ENCODE results near the gene GLCE.
"Not testable (repeated sequence)": the region's sequence is repeated elsewhere in the genome, so short reads cannot be mapped to it uniquely, and the experiment has no call there.

GLCE gene

DNA sequence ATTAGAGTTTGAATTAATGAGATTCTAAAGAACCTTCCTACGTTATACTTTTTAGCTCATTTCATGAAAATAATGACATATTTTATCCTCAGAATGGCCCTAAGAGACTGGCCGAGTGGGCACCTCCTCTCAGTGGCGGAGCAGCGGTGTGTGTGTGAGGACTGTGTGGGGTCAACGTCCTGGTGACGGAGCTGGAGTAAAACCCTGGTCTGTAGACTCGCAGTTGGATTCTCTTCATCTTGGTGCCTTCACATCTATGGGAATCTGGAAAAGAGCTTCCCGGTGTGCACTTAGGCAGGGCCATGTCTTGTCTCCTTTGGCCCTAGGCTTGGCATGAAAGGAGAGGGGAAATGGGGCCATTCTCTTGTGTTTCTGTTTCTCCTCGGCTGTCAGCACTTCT, 116.9 kb downstream of the GLCE start:
- no peak for DNase-seq

DNA sequence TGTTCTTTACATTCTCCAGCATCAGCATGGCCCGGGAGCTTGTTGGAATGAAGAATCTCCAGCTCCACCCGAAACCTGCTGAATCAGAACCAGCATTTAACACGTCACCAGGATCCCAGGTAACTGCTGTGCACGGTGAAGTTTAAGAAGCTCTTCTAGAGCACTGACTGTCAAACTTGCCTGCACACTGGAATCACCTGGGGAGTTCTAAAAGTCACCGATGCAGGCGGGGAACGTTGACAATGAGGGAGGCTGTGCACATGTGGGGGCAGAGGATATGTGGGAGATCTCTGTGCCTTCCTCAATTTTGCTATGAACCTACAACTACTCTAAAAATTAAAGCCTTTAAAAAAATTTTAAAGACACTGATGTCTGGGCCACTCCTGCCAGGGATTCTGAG, 119.2 kb downstream of the GLCE start:
- DNase-seq = no peak

DNA sequence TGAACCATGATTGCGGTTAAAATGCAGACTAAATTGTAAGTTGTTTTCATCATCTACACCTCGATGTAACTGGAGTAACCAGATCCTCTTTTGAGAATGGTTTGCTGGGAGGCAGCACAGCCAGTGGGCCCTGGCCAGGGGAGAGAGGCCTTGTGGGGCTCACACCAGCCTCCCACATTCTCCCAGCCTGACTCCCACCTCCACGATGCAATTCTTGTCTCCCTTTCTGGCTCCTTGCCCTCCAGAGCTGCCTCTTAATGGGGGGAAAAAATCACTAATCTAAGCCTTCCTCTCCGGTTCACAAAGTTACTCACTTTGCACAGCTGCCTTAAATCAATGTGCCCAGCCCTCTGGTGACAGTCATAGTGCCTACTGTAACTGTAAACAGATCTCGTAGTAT, 120.3 kb downstream of the GLCE start:
- DNase-seq = no peak

DNA sequence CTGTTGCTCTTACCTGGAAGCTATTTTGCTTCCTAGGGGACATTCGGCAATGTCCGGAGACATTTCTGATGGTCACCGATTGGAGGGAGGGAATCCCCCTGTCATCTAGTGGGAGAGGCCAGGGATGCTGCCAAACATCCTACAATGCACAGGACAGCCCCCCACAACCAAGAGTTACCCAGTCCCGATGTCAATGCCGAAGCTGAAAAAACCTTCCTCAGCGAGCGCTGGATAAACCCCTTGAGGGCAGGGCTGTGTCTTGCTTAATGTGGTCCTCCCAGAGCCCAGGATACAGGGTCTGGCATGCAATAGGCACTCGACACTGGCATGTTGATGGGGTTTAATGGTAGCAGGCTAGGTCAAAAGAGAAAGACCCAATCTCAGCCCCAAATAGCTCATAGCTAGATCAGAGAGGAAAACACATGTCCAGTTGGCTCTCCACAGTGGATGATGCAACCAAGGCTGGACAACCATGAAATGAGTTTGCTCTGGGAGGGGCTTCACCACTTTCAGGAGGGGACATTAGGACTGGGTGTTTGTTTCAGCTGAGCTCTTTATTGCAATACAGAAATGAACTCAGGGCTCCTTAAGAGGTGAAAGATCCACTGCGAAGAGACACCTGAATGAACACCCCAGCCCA, 121.8 kb downstream of the GLCE start:
- DNase-seq = no peak

DNA sequence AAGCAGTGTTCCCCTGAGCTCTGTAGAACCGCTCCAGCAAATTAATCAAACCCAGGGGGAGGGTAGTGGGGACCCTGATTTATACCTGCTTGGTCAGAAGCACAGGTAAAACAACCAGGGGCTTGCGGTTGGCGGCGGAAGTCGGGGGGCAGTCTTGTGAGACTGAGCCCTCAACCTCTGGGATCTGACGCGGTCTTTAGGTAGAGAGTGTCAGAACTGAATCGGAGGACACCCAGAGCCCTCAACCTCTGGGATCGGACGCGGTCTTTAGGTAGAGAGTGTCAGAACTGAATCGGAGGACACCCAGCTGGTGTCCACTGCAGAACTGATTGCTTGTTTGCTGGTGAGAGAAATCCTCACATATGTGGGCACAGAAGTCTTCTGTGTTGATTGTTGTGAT, 125.4 kb downstream of the GLCE start:
- no peak for DNase-seq

DNA sequence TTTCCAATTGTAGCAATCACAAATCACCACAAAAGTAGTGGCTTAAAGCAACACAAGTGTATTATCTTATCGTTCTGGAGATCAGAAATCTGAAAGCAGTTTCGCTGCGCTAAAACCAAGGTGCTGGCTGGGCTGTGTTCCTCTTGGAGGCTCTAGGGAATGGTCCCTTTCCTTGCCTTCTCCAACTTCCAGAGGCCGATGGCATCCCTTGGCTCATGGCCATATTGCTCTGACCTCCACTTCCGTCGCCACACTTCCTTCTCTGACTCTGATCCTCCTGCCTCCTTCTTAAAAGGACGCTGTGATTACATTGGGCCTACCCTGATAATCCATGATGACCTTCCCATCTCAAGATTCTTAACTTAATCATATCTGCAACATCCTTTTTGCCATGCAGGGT, 127.6 kb downstream of the GLCE start:
- DNase-seq = no peak

DNA sequence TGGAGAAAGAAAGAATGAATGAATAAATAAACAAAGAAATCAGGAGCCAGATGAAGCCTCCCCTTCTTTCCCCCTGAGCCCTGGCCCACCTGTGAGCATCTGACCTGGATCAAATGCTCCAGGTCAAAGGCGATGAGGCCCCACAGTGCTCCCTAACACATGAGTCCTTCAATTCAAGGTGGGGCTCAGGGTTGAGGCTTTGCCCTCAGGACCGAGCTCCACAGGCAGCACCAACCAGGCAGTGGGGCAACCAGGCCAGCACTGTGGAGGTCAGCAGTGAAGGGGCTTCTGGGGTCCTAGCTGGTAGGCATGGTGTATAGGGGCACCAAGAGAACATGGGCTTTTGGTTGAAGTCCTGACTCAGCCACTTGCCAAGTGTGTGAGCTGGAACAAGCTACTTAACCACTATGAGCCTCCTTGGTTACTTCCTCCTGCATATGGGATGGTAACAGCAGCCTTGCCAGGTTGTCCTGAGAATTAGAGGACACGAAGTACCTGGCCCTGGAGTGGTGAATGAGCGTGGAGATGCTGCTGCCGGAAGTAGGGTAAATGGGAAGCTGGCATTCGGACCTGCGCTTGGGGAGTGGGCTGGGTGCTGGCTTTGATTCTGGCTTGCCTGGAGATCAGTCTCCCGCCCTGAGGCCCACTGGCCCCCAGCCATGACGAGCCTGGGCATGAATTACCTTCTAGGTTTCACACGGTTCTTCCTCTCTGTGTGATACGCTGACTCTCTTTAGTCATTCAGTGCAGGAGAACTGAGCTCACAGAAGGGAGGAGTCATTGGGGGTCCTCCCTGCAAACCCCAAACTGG, 128.3 kb downstream of the GLCE start:
- no peak for DNase-seq

DNA sequence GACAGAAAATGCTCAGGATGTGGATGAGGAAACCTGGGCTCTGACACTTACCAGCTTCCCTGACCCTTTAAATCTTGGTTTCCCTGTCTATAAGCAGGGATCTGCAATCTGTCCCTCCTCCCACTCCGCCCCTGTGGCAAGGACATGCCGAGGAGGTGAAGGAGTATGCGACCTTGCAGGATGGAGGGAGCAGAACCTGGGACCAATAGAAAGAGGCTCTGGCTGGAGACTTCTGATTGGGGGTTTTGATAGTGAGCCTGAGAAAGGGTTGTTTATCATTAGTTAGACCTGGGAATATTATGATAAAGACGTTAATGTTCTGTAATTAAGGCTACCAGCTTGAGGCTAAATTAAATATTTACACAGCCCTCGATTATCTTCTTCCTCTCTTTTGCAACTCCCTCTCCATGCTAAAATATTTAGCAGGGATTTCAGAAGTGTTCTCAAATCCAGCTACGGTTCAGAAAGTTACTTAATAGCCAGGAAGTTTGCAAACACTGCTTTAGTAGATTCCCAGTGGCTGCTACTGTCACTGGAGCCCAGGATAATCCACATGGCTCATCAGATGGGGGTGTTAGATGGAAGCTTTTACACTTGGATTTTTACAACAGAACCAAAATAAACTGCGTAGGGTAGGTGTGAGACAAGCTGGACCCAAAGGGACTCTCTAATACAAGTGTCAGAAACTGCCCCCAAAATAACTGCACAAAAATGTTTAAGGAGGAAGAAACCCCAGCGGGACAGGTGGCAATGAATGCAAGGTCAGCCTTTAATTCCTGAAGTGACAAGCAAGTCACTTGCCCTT, 129.1 kb downstream of the GLCE start:
- no peak for DNase-seq

DNA sequence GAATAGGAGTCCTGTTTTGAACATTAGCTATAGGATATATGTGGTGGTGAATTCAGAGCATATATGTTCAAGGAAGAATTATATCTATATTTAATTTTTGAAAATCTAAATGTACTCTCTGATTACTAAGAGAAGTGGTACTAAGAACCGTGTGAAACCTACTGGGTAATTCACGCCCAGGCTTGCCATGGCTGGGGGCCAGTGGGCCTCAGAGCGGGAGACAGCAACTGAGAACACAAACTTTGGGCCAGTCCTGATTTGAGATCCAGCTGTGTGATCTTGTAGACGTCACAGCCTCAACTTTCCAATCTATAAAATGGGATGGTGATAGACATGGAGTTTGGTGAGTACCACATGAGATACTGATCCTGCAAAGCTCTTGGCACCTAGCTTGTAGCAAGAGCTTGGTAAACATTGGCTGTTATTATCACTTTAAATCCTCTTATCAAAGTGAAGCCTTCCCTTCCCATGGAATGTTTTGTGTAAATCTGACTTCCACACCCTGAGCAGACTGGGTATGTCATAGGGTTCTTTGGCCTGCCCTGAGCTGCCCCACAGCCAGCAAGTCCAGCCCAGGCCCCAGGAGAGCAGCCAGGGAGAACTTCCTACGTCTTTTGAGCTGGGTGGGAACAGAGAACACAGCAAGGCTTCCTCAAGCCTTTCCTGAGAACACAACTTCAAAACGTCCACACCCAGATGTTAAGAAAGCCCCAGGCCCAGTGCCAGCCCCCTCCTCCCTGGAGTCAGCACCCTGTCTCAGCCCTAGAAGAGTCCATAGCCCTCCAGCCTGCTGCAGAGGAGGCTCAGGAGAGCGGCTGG, 130.1 kb downstream of the GLCE start:
- DNase-seq = no peak

DNA sequence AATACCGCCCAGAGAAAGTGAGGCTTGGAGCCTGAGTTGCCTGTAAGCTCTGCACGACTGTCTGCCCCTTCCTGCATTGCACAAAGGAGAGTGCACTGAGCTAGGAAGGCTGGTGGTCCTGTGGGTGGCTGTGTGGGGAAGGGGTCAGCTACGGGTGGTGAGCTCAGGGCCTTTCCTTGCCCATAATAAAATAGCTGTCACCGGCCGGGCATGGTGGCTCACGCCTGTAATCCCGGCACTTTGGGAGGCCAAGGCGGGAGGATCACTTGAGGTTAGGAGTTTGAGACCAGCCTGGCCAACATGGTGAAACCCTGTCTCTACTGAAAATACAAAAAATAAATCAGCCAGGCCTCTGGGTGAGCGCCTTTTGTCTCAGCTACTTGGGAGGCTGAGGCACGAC, 131.2 kb downstream of the GLCE start:
- not testable (repeated sequence) for DNase-seq

DNA sequence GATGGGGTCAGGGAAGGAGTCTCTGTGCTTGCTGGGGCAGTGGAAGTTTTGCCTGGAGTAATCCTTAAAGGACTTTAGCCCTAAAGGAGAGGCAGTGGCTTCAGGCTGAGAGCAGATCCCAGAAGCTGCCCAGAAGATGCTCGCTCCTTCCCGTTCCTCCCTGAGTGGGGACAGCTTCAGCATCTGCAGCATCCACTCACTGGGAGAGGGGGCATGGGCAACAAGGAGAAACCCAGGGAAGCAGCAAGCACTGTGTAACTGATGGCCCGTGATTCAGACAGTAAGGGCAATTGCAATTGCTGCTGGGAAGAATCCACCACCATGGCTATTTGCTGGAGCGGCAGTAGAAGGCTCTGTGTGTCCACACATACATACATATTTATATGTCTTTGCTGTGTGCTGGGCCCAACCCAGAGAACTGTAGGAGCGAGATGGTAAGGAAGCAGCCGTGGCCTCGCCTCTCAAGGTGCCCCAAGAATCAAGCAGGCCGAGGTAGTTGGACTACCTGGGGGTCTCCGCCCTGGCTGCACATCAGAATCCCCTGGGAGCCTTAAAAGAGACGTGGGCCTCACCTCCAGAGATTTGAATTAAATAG, 132.5 kb downstream of the GLCE start:
- no peak for DNase-seq

DNA sequence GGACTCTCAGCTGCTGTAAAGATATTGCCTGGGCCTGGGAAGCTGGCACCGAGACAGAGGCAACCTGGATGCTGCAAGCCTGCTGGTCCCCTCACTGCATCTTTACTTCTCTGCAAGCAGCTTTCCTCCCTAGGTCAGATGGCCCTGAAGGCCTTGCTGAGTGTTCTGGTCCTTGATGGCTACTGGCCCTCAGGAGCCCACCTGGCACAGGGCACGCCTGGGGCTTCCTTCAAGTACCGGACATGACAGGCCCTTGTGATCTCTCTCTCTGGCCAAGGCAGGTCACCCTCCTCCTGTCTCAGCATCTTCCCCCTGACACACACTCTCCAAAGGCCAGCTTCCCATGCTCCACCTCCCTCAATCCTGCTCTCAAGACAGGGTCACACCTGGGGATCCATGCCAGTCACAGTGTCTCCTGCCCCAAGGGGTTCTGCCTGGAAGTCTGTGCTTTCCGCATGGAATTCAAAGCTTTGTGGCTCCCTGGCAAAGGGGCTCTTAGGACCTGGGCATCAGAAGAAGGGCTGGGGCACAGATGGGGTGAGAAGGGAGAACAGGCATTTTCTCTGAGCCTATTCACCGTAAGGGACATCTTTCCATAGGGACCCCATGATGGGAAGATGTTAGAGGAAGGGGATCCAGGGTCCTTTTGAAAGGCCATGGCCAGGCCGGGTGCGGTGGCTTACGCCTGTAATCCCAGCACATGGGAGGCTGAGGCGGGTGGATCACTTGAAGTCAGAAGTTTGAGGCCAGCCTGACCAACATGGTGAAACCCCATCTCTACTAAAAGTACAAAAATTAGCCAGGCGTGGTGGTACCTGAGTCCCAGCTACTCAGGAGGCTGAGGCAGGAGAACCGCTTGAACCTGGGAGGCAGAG, 133.5 kb downstream of the GLCE start:
- DNase-seq = no peak

DNA sequence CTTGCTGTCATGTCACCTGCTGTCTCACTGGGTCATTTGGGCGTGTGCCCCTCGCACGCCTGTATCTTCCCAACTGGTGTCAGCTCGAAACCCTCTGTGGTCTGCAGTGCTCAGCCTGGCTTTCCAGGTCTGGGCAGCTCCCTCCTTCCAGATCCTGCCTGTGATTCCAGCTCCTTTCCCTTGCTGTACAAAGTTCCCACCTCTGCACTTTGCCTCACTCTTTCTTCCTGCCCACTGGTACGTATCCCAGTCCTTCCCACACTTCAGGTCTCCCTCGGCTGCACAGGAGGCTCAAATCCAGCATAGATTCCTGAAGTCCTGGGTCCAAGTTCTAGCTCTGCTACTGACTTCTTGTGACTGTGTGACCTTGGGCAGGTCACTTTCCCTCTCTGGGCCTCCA, 136.2 kb downstream of the GLCE start:
- DNase-seq = no peak

DNA sequence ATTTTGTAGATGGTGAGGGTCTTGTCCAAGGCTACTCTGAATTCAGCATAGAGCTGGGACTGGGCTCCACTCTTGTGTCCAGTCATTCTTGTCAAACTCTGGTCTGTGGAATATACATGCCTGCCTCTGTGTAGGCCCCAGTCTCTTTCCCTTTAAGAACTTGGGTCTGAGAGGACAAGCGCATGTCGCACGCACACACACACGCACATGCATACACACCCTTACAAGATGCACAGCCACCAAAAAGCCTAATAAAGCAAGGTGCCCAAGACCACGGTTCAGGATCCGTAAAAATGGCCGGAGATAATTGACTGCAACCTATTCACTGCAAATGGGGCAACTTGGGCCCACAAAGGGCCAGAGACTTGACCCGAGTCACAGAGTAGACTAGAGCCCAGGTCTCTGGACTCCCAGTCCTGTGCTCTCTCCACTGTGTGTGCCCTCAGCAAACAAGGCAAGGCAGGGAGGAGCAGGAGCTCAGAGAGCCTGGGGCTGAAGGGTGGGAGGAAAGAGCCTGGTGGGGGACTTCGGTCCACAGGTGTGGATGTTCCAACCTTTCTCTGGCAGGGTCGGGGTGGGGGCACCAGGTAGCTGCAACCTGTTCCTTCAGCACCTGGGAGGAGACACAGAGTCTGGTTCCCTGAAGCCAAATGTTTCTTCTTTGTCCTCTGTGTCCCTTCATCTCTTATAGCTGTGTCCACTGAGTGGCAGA, 137.4 kb downstream of the GLCE start:
- no peak for DNase-seq

DNA sequence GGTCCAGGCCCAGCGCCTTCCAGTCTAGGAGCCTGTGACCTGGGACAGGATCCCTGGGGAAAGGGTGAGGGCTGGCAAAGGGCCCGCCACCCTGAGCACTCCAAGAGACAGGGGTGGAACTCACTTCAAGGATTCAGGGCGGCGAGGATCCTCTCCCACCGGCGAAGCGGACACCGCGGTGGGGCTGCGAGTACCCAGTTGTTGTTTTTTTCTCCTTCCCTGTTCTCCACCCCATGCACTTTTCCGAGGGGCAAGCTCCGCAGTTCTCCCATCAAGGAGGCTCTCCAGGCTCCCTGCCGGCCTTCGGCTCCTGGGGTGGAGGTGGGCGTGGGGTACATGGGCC, 137.9 kb downstream of the GLCE start:
- DNase-seq = no peak

DNA sequence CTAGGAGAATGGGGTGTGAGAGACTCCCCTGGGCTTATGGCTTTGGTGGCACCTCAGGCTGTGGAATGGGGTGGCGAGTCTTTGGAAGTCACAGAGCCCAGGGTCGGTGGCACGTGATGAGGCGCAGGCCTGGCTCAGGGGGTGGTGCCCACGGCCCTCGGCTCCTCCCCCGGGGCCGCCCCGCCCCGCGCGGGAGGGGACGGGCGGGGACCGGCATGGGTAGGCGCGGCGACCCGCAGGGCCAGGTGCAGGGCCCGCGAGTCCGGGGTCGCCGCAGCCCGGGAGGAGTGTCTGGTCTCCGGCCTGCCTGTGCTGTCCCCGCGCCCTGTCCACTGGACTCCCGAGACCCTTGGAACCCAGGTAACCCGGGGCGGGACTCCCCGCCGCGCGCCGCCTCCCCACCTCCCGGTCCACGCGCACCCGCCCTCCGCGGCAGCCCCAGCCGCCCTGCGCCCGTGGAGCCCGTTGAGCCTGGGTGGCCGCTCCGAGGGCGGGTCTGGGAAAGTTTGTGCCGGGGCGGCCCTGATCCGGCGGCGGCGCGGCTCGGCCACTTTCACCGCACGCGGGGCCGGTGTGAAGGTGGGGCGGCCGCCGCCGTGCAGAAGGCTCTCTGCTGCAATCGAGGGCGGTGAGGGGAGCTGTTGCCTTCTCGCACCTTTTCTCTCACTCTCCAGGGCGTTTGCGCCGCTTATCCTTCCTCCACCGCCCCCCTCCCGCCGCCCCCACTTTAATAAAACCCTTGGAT, 138.4 kb downstream of the GLCE start, which contains the start of gene PAQR5:
TSS of gene PAQR5 (plus strand) at position 216 of the 745 bp plus-strand sequence. CDS start 61,169 bp downstream, outside the sequence.
- DNase-seq = no peak

DNA sequence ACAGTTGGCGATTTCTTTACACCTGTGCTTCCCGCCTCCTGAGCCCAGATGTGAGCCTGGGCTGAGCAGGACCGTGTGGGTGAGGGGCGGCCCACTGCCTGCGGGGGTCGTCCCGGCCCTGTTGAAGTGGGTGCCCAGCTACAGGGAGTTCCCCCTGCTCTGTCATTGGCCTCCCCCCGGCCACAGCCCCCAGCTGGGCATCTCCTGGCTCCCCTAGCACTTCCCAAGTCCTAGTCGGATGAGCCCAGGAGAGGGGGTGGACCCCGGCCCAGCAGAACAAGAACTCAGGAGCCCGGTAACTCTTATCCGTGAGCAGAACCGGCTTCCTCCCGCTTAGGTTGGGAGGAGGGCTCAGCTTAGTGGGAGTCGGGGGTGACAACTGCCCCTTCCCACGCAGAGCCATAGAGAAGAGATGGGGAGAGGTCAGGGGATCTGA, 139.0 kb downstream of the GLCE start:
- DNase-seq = no peak

DNA sequence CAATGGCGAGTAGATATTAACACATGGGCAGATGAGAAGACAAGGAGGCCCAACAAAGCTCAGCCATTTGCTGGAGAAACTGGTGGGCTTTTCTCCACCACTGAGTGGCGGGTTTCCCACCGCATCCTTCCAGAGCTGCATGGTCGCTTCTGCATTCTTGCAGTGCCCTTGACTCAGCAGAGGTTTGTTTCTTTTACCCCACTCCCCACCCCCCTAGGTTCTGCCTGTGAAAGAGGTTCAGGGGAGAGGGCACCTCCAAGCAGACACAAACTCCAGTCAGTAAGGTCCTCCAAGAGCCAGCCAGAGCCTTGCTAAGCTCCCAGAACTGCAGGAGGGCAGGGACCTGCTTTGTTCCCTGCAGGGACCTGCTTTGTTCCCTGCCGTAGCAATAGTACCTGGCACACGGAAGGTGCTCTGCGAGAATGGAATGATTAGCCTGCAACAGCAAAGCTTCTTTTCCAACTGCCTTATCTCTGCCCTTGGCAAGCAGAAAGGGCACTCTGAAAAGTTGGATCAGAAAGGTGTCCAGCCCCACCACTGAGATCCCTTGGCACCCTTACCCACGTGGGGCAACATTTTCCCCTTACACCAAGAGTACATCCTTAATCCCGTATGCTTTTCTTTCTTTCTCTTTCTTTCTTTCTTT, 139.6 kb downstream of the GLCE start:
- no peak for DNase-seq

DNA sequence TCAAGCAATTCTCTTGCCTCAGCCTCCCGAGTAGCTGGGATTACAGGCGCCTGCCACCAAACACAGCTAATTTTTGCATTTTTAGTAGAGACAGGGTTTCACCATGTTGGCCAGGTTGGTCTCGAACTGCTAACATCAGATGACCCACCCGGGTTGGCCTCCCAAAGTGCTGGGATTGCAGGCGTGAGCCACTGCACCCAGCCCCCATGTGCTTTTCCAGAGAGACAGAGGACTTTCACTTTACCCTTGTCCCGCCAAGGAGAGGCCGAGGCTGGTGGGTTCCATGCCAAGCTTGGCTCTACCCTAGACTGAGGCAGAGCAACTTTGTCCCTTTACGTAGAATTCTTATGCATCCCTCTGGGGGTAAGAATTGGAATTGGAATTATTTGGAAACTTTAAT, 140.7 kb downstream of the GLCE start:
- not testable (repeated sequence) for DNase-seq

All from GF-D8 (cell line).